AG09319 (cell line): ENCODE results near the gene ANKRD34A.

Experiments used
- DNase-seq: peaks from one replicate; pipeline ENCODE4 v3.0.0-alpha.2; 2010; ENCODE audit warnings: low read depth; ENCODE audit errors: extremely low read depth
- CTCF ChIP-seq: IDR thresholded peaks from 2 replicates; pipeline ENCODE4 v1.5.1; 2011; ENCODE audit warnings: low read depth, mild to moderate bottlenecking, inconsistent platforms, low read length, moderate library complexity

The ANKRD34A gene

GRCh38 chr1:145982010-145982723 lies 17.8 kb upstream of the ANKRD34A start:
- no peak for DNase-seq
- TF ChIP-seq CTCF, result no peak

- TF ChIP-seq CTCF, result no peak
- DNase-seq, result no peak
These were observed 16.2 kb upstream of the ANKRD34A start for GRCh38 chr1:145980457-145980994.

- no peak for TF ChIP-seq CTCF
- no peak for DNase-seq
These were observed 15.5 kb upstream of the ANKRD34A start for GRCh38 chr1:145979746-145980456.

- peak; percentile 99 for DNase-seq
- TF ChIP-seq CTCF, result peak; percentile 27
These were observed 14.7 kb upstream of the ANKRD34A start for GRCh38 chr1:145978854-145979745.

- TF ChIP-seq CTCF, result no peak
- DNase-seq, result no peak
These were observed 14.1 kb upstream of the ANKRD34A start for GRCh38 chr1:145978471-145978853.

- DNase-seq, result no peak
- TF ChIP-seq CTCF, result peak; percentile 76
These were observed 13.4 kb upstream of the ANKRD34A start for GRCh38 chr1:145977486-145978470.
